GM13976 (cell line): ENCODE measurements around the gene SWSAP1.

ENCODE experiments used
- DNase-seq: peaks from one replicate; pipeline ENCODE4 v3.0.0; 2012; ENCODE audit warnings: low spot score
- CTCF ChIP-seq: IDR thresholded peaks from 2 replicates; pipeline ENCODE4 v1.5.1; 2012; ENCODE audit warnings: borderline replicate concordance, mild to moderate bottlenecking; ENCODE audit not compliant: insufficient read depth; ENCODE audit errors: extremely low read depth, missing control alignments, control extremely low read depth
- in situ Hi-C: fragments of 300-500 bp; cut with MboI; formaldehyde crosslinking; loops from one replicate; pipeline ENCODE4 v1.12.0; 2022; ENCODE audit warnings: low sequenced_read_pairs, mixed read lengths, inconsistent platforms; ENCODE audit not compliant: unreplicated experiment

Gene SWSAP1

DNA sequence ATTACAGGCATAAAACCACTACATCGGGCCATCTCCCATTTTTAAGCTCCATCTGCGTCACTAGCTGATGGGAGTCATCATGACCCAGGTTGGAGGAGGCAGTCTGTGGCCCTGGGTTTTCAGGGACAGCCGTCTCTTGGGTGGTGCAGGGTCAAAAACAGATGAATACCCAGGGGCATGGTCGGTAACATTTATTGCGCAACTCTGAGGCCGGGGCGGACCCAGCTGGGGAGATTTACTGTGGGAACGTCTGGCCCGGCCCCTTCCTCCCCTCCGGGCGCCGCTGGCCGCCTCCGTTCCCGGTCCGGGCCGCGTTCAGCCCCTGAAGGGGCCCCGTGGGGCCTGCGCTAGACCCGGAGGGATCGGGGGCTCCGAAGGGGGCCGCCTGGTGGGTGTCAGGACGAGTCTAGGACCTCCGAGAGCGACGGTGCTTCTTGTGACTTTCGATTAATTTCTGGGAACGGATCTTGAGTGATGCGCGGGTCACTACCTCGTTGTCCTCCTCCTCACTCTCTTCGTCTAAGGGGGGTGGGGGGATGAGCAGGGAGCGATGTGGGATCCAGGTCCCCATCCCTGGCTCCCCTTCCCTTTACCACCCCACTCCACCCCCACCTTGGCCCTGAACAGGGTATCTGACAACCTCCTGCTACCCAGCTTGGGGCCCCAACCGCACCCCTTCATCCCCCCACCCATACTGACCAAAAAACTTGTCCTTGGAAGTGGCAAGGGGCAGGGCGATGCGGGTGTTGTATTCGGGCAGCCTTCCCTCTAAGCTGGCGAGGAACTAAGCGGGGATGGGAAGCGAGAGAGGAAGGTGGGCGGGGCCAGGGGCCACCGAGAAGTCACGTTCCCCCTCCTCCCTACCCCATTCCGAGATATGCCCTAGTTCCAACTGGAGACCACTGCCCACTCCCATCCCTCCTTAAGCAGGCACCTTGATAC lies 46.2 kb downstream of the SWSAP1 start:
- no peak for TF ChIP-seq CTCF
- in situ Hi-C loops, result no loop called here
- DNase-seq, result peak; percentile 62

GRCh38 chr19:11421371-11422098 lies 47.1 kb downstream of the SWSAP1 start:
- peak; percentile 90 for DNase-seq
- no peak for TF ChIP-seq CTCF
- in situ Hi-C loops, result no loop called here

DNA sequence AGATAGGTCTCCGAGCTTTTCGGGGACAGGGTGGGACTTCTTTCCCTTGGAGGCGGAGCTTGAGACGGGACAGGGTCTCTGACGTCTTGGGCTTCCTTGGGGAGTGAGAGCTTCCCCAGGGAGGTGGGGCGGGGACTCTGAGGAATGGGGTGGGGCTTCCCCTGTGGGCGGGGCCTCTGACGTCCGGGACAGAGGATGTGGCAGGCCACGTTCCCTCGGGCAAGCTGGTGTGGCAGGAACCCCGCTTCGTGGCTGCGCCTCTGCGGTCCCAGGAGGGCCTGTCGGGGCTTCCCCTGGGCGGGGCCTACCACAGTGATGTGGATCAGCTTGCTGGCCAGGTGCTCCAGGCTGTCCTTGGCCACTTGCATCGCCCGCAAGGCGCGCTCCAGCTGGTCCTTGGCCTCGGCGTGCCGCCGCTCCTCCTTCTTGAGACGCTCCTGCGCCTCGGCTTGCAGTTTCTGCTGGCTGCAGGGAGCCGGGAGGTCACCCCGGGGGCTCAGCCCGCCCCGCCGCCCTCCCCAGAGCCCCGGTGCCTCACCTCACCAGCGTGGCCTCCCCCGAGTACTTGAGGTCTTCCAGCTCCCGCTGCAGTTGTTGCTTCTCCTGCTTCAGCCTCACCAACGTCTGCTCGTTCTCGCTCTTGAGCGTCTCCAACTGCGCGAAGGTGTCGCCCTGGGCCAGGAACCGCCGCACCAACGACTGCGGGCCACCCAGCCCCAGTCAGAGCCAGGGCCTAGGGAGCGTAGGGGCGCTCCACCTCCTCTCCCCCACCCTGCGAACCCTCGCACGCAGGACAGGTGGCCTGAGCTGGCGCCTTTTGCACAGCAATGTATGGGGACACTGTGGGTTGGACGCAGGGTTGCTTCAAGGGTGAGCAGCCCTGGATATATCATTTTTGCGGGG lies 47.9 kb downstream of the SWSAP1 start:
- no peak for TF ChIP-seq CTCF
- in situ Hi-C loops, result no loop called here
- peak; percentile 94 for DNase-seq

GRCh38 chr19:11423164-11423790 lies 48.8 kb downstream of the SWSAP1 start:
- in situ Hi-C loops, result no loop called here
- TF ChIP-seq CTCF, result no peak
- peak; percentile 25 for DNase-seq

- DNase-seq, result peak; percentile 33
- no peak for TF ChIP-seq CTCF
- in situ Hi-C loops, result no loop called here
These were observed 49.3 kb downstream of the SWSAP1 start for GRCh38 chr19:11423791-11424181.
